GM23338 (cell line): ENCODE measurements around the gene CRPPA. TPM values are rescaled to one million over a fixed set of nuclear protein-coding genes. Genes with fewer than 3 reads are reported as not detected.

Source experiments
- ATAC-seq: fragments of 200-7000 bp; cut with Tn5 transposase; 3 replicates; pipeline ENCODE4 v1.9.1; 2020
- DNase-seq: peaks from one replicate; pipeline ENCODE4 v3.0.0-alpha.2; 2015; ENCODE audit warnings: low spot score
- H2AFZ ChIP-seq: fragments of 200-600 bp; sonication (generic); 2 replicates; pipeline ENCODE4 v1.8.0; 2016; ENCODE audit warnings: antibody characterized with exemption, mild to moderate bottlenecking, moderate library complexity
- H3F3A ChIP-seq: fragments of 200-600 bp; sonication (generic); replicated peaks from 2 replicates; pipeline ENCODE4 v1.8.0; 2017; ENCODE audit warnings: antibody characterized with exemption, mixed run types, low read depth
- H3K27ac ChIP-seq: fragments of 200-600 bp; sonication (generic); 2 replicates; pipeline ENCODE4 v1.6.1; 2016; ENCODE audit warnings: low read depth
- H3K27me3 ChIP-seq: fragments of 200-600 bp; sonication (generic); 2 replicates; pipeline ENCODE4 v1.8.0; 2016; ENCODE audit warnings: mild to moderate bottlenecking, mixed run types, moderate library complexity; ENCODE audit not compliant: insufficient read depth
- H3K36me3 ChIP-seq: fragments of 200-600 bp; sonication (generic); 2 replicates; pipeline ENCODE4 v1.8.0; 2016; ENCODE audit warnings: mild to moderate bottlenecking; ENCODE audit not compliant: insufficient read depth
- H3K4me1 ChIP-seq: fragments of 200-600 bp; sonication (generic); 2 replicates; pipeline ENCODE4 v1.8.0; 2016; ENCODE audit warnings: mild to moderate bottlenecking, moderate library complexity; ENCODE audit not compliant: insufficient read depth
- H3K4me2 ChIP-seq: fragments of 200-600 bp; sonication (generic); 2 replicates; pipeline ENCODE4 v1.7.1; 2017; ENCODE audit warnings: mixed run types
- H3K4me3 ChIP-seq: fragments of 200-600 bp; sonication (generic); 2 replicates; pipeline ENCODE4 v1.6.1; 2016; ENCODE audit warnings: mixed run types
- H3K79me2 ChIP-seq: fragments of 200-600 bp; sonication (generic); replicated peaks from 2 replicates; pipeline ENCODE4 v1.8.0; 2017; ENCODE audit warnings: mild to moderate bottlenecking; ENCODE audit not compliant: insufficient read depth
- H3K9me2 ChIP-seq: fragments of 200-600 bp; sonication (generic); 2 replicates; pipeline ENCODE4 v1.8.0; 2017; ENCODE audit not compliant: insufficient read depth
- H4K20me1 ChIP-seq: fragments of 200-600 bp; sonication (generic); replicated peaks from 2 replicates; pipeline ENCODE4 v1.8.0; 2017; ENCODE audit warnings: mild to moderate bottlenecking; ENCODE audit not compliant: insufficient read depth
- H3K27ac Mint-ChIP-seq: 2 replicates; pipeline ENCODE4 v1.8.0; 2020; ENCODE audit warnings: inconsistent platforms, mild to moderate bottlenecking, moderate library complexity, mixed read lengths
- H3K27me3 Mint-ChIP-seq: 3 replicates; pipeline ENCODE4 v1.8.0; 2022; ENCODE audit warnings: low read depth, mild to moderate bottlenecking, moderate library complexity, mixed read lengths, inconsistent platforms; ENCODE audit not compliant: insufficient read depth, poor library complexity
- H3K36me3 Mint-ChIP-seq: 3 replicates; pipeline ENCODE4 v1.8.0; 2021; ENCODE audit warnings: low read depth, mild to moderate bottlenecking, inconsistent platforms, moderate library complexity, mixed read lengths
- H3K4me1 Mint-ChIP-seq: 3 replicates; pipeline ENCODE4 v1.8.0; 2020; ENCODE audit warnings: mild to moderate bottlenecking, inconsistent platforms, mixed read lengths
- H3K4me3 Mint-ChIP-seq: 3 replicates; pipeline ENCODE4 v1.8.0; 2021; ENCODE audit warnings: moderate library complexity, mild to moderate bottlenecking, inconsistent platforms, mixed read lengths
- H3K9me3 Mint-ChIP-seq: 3 replicates; pipeline ENCODE4 v1.8.0; 2020; ENCODE audit warnings: moderate library complexity, mild to moderate bottlenecking, inconsistent platforms, mixed read lengths
- CTCF ChIP-seq, 2 experiments: fragments of 200-600 bp in 1 of 2; sonication (generic) in 1 of 2; conservative IDR thresholded peaks; 2 replicates each; pipeline versions ENCODE4 v1.5.1 to v1.6.1; 2016 to 2017; ENCODE audit warnings: antibody characterized with exemption in 2 of 2, low read depth in 2 of 2, mild to moderate bottlenecking in 2 of 2, moderate library complexity in 1 of 2
- NANOG ChIP-seq: IDR thresholded peaks from 2 replicates; pipeline ENCODE4 v1.6.1; 2016; ENCODE audit warnings: antibody characterized with exemption, borderline replicate concordance
- REST ChIP-seq: IDR thresholded peaks from one replicate; pipeline ENCODE4 v1.6.1; 2018; ENCODE audit warnings: antibody characterized with exemption; ENCODE audit not compliant: unreplicated experiment
- ZNF331 ChIP-seq: fragments of 250-450 bp; sonication (Bioruptor Pico); IDR thresholded peaks from 2 replicates; pipeline ENCODE4 v1.5.0; 2020; ENCODE audit warnings: low read depth, mild to moderate bottlenecking, moderate library complexity
- polyA plus RNA-seq: library from polyadenylated mRNA; unstranded; fragments of >200 nt; fragmentation: Nextera tagmentation; extraction: Ambion mirVana; gene quantifications from 2 replicates; pipeline ENCODE4 v1.2.1, GENCODE V29; 2016
- total RNA-seq: library from RNA; depleted of rRNA; stranded (reverse); fragments of >200 nt; shearing (Covaris generic); gene quantifications from 2 replicates; pipeline ENCODE4 v1.2.3, GENCODE V29; 2014

The CRPPA gene
- total and polyA plus RNA-seq, 2 experiments from 2014 or later = 0.45 to 0.73 TPM

GRCh38 chr7:16399916-16400892 is 21.1 kb downstream of the CRPPA start (continued):
- TF ChIP-seq CTCF (conservative IDR thresholded peaks at IDR 0.05; ENCODE audit: low read depth in 2 of 2) (no peak), NANOG (no peak), ZNF331 (CRISPR knock-in tag) (no peak)

GRCh38 chr7:16399265-16399831 is 22.0 kb downstream of the CRPPA start:
- H3K27ac Mint-ChIP-seq = no peak overlapping the region
- no peak for ATAC-seq
- peaks cover 59% of the 10 kb centered on the region for H3K36me3 Mint-ChIP-seq

More at GRCh38 chr7:16399265-16399831, 22.0 kb downstream of the CRPPA start:
- Histone ChIP-seq H3K27me3 (no peaks in the 10 kb centered on the region), H4K20me1 (no peaks in the 10 kb centered on the region), H3K4me2 (no peak overlapping the region), H3K4me1 (no peaks in the 10 kb centered on the region), H2AFZ (no peak overlapping the region), H3F3A (peaks cover 42% of the 10 kb centered on the region), H3K4me3 (no peak overlapping the region), H3K79me2 (no peaks in the 10 kb centered on the region), H3K27ac (no peak overlapping the region), H3K36me3 (peaks cover 12% of the 10 kb centered on the region), H3K9me2 (peaks cover 21% of the 10 kb centered on the region)
- DNase-seq = no peak
- Mint-ChIP-seq H3K27me3 (peaks cover 17% of the 10 kb centered on the region), H3K4me1 (no peaks in the 10 kb centered on the region), H3K4me3 (no peak overlapping the region), H3K9me3 (peaks cover 70% of the 10 kb centered on the region)
- TF ChIP-seq REST = no peak
